NCI-H345 (cell line): ENCODE data around the gene ADAM12.

ENCODE experiments used
- DNase-seq: peaks from one replicate; lab custom pipeline; 2025; lab: John Stamatoyannopoulos, UW

Gene ADAM12

DNA sequence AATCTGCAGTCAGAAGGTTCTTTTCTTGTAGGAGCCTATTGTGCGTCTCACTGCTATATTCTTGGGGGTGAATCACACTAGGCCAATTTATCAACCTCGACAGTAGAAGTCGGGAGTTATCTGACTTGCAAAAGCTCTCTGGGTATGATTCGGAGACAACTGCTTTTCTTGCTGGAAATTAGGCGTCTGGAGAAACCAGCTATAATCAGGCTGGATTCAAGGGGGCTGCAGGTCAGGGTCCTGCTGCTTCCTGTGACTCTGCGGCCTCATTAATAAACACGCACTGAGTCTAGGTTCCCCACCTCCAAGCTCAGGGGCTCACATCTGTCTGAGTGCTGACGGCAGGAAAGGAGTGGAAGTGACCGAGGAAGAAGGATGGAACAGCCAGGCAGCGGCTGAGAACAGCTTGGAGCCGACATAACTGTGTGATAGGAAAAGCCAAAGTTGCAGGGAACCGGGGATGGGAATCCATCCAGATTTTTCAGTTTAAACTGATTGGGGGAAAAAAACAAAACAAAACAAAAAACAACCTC lies 307.3 kb downstream of the ADAM12 start:
- no peak for DNase-seq

DNA sequence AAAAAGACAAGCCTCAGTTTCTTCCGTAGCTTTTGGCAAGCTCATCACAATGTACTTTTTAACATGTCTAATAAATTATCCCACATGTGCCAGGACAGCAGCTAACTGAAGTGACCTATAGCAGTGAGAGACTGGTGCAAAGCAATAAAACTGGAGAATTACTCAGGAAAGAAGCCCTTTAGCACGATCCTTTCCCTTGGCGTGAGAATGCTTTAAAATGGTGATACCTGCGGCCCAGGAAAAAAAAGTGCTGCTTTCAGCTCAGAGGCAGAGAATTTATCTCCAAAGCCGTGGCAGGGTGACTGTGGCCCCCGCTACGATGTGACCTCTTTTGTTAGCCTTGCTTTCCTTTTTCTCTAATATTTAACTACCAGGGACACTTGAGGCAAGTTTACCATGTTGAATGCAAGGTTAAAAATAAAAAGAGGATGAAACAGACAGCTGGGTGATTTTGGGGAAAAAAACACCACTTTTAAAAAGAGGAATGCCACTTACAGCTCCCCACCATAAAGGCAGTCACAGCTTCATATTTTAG lies 307.9 kb downstream of the ADAM12 start:
- no peak for DNase-seq

DNA sequence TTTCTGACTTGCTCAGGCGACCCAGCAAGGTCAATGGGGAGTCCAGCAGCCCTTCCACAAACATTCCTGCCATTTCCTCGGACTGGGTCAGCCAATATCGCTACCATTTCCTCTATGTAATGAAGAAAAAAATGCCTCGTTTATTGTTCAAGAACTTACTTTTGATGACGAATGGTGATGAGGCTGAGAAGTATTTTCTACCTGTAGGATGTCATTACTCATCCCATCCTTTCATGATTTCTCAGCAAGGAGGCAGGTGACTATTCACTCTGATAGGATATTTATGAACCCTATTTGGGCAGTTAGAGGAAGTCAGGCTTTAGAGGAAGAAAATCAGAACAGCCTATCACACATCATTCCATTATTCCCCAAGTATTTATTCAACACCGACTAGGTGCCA lies 313.3 kb downstream of the ADAM12 start:
- DNase-seq = no peak

DNA sequence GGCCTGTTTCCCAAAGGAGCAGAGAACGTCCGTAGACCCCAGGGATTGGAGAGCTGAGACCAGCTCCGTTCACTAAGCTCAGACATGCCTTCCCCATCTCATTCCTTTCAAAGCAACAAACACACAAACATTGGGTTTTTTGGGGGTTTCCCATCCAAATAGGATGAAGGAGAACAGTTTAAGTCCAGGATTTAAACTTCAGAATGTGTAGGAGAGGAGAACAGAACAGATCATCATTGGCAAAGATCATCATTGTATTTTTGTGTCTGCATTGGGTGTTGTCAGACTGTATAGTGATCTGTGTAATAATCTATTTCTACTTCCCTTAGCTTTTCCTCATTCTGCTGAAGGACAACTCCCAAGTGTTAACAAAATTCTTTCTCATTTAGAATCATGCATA lies 314.0 kb downstream of the ADAM12 start:
- no peak for DNase-seq

DNA sequence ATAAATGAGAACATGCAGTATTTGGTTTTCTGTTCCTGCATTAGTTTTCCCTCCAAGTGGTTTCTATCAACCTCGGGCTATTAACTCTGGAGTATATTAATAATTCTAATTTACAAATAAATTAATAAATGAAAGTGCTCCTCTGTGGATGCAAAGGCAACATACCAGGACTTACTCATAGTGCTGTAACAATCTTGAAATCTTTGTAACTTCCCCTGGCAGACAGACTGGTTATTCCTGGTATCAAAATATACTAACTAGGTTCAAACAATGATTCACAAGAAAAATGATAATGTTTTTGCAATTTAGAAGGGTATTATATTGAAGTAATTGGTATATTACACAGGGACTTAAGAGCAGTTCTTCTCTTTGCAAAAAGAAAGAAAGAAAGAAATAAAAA lies 314.7 kb downstream of the ADAM12 start:
- DNase-seq = no peak

DNA sequence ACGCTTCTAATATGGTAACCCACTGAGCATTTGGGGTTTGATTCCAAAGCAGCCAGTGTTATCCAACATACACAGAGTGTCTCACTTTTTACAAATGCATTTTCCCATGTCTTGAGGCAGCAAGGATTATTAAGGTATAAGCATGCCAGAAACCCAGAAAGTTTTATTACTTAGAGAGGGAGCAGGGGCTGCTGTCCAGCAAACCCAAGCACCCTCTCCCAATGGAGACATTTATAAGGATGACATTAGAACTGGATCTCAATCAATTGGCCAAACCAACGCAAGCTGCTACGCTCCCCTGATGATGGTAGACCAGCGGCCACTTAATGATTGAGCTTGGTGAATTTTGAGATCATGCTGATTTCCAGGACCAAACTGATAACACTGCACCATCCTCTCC lies 315.7 kb downstream of the ADAM12 start:
- no peak for DNase-seq

DNA sequence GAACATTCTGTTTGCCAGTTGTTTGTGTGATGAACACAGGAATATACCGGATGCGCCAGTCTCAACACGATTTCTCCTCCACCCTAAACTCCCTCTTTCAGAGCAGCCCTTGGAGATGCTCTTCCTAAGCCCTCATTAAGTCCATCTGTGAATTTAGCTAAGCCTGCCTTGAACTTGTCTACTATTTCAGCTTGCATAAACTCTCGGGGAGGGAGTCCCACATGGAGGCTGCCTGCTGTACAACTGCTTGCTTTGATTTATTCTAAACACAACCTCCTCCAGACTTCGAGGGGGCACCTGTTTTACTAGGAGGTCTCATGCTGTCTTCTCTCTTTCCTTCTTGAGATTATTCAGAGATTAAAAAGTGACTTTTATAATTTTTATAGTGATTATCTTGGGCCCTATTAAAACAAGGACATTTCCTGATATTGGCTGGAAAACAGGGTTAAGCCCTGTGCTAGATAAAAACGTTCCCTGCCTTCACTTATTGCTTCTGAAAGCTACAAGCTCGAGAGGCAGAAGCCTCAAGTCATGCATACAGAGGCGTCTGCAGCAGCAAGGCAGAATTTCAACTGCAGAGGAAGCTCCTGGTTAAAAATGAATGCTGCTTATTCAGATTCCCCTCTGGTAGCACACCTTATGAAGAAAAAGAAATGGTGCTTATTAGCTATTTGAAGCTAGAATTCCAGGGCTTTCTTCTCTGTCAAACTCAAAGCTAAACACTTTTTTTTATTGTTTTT lies 317.6 kb downstream of the ADAM12 start:
- no peak for DNase-seq

DNA sequence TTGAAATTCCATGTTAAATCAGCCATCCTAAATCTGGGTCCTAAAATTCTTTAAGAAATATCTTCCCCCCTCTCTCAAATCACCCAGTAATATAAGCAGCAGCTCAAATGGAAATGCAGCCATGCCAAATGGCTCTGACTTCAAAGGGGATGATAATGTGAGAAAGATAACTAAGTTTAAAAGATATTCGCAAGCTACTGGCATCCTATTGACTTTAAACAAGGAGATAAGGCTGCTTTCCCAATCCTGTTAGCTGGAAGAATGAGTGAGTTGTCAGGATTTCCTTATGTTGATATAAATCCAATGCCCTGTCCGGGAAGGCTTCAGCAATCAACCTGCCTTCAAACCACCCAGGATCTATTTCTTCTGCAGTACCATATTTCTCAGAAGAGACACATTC lies 320.0 kb downstream of the ADAM12 start:
- DNase-seq = no peak

DNA sequence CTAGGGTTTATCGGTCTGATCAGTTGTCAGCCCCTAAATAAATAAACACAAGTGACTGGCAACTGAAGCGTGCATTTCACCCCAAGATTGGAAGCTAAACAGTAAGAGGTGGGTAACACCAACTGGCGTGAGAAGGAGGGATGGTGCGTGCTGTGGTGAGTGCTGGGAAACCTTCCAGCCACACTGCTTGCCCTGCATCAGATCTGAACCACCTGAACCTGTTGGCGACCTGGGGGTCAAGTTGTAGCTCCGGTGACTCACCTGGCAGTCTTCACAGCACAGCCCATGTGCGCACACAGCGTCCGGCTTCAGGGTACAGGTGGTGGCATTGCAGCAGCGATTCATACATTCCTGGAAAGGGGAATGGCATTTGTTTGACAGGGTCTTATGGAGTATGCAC lies 321.8 kb downstream of the ADAM12 start:
- DNase-seq = no peak

DNA sequence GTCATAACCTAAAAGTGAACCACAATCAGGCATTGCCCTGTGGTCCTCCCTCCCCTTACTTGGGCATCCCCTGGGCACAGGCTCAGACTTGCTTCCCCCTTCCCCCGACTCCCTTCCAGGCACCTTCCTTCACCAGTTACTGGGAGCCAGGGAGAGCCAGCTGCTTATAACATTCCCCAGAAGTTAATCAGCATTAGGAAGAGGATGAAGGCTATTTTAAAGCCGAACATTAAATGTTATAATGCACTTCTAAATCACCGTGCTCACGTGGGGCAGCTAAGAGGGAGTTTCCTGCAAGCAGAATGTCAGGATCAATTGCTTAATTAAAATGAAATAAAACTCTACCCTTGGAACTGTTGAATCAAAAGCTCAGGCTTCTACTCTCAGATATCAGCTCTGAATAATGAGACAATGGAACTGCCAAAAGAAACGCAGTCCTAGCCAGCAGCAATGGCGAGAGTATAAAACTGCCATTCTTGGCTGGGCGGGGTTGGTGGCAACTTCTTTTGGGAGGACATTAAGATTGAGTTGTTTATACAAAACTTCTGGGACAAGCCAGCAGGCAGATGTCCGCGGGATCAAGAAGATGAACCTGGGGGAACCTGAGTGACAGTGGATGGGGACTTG lies 322.4 kb downstream of the ADAM12 start:
- no peak for DNase-seq

DNA sequence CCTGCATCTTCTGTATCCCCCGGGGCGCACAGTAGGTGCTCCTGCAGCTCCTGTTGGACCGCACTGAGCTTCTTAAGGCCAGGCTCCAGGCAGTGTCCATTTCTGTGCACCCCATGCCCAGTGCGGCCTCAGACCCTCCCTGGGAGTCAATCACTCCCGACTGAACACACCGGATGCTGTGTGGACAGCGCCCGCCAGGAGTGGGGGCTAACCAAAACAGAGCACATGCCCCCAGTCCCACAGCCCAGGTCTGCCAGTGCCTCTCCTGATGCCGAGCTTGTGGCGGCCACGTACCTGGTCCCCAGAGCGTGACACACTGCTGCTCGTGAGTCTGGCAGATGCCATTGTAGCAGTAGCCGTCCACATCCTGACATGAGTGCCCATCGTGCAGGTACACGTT lies 323.8 kb downstream of the ADAM12 start:
- DNase-seq = no peak

DNA sequence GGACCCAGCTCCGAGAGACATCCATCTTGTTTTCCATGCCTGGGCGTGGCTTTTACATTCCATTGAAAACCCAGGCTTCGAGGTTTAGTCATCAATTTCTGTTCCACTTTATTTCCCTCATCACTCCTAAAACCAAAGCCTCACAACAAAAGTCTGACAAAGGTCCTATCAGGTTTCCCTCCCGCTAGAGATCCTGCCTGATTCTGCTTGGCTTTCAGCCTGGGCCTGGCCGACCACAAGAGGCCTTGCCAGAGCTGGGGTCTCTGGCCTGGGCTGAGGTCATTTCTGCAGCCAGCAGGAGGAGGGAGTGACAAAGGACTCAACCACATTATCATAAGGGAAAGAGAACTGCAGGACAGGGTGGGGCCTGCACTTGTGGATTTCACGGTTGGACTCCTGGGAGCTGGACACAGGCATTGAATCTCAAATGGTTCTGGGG lies 324.9 kb downstream of the ADAM12 start:
- DNase-seq = no peak

DNA sequence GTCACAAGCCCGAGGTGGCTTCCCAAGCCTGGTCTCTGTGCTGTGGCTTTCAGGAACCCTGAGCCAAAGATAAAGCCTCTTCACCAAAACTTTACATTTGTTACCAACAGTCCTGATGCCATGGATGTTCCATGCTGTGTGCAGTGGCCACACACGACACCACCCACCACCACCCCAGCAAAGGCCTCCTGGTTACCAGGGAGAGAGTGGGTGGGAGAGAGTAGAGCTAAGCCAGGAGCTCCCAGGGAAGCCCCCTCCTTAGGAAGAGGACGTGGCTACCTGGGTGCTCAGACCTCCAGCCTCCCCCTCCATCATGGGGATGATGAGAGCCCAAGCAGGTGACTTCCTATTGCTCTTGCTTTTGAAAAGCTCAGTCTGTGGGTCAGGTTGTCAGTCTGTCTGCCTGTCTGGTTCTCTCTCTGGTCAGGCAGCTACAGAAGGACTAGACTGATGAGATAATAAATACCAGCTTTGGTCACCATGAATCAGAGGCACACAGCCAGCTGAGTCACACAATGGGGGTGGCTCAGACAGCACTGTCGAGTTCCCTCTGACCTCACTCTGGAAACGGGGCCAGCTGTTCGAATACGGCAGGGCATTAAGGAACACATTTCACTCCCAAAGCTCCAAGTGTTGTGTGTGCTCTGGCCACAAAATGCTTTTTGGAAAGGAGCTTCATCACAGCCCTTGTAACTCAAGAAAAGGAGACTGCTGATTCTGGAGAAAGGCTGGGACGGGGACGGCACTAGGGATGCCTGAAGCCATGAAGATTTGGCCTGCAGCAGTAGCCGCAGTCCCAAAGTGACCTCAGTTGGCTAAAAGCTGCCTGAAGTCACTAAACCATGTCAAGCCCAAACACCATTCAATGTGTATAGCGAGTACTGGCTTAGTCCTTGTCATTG lies 325.9 kb downstream of the ADAM12 start:
- DNase-seq = no peak

DNA sequence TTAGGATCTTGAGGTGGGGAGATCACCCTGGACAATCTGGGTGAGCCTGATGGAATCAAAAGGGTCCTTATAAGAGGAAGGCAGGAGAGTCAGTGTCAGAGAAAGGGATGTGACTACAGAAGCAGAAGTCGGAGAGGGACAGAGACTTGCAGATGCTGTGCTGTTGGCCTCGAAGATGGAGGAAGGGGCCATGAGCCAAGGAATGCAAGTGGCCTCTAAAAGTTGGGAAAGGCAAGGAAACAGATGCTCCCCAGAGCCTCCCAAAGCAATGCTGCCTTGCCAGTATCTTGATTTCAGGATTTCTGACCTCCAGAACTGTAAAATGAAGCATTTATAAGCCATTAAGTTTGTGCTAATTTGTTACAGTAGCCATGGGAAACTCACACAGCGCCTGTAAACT lies 326.8 kb downstream of the ADAM12 start:
- no peak for DNase-seq

DNA sequence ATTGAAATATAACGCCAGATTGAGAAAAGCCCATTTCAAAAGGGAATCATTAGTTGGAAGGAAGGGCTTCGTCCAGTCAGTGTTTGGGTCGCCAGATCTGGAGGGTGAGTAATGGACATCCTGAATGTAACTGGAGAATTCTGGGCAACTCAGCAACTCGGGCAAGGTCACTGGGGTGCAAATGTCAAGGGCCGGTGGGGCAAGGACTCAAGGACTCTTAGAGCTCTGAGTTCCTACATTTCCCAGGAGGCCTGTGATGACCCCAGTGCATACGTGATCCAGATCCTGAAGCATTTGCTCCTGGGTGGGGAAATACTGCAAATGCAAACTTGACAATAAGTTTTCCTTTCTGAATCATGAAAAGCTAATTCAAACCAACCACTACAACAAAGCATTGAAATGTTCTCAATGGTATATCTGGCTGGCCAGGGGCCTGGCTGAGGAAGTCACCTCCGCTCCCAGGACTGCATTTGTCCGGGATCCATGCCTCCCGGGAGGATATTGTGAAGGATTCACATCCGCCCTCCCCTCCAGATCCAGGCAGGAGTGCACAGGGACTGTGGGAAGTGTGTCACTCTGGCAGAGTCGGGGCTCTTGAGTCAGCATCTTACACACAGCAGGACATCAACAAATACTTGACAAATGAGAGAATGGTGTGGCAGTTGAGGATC lies 327.9 kb downstream of the ADAM12 start:
- no peak for DNase-seq

DNA sequence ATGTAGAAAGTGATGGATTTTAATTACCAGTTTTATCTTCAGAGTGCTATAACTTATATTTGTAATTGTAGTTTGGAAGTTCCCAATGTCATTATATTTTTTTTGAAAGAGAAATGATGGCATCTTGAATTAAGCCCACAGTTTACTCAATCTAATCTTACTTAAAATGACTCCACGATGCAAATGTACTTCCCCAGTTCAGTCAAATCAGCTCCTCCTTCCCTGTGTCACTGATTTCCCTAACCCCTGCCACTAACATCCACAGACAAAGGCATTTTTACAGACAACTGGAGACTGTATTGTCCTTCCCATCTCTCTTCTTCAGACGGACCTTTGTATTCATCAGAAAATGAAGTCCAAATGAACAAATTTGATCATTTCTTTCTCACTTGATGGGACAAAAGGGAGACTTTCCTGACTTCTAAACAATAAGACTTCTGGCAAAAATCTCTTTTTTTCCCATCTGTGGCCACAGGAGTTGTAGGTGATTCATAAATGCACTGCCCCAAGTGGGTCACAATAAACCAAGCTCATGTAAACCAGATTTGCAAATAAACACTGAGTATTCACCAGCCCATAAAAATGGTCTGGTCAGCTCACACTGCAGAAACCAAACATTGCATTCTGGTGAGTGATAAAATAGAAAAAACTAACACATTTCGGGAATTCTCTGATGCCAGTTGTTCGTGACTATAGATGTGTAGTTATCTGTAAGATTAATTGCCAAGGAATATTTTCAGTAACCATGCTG lies 329.0 kb downstream of the ADAM12 start:
- DNase-seq = no peak

DNA sequence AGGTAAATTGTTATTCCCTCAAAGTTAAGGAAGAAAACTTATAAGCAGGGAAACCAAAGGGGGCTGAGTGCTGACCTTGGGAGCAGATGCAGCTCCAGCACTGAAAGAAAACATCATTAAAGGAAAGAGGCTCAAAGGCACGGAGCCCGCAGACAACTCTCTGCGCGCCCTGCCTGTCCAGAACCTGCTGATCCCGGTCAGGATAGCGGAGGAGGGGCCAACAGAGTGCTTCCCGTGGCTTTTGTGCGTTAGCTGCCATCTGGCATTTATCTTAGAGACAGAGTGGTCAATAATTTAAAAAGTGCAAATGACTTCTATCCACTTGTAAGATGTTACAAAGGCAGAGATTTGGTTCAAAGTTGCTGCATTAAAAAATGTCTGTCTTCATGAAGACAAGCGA lies 329.8 kb downstream of the ADAM12 start:
- no peak for DNase-seq

DNA sequence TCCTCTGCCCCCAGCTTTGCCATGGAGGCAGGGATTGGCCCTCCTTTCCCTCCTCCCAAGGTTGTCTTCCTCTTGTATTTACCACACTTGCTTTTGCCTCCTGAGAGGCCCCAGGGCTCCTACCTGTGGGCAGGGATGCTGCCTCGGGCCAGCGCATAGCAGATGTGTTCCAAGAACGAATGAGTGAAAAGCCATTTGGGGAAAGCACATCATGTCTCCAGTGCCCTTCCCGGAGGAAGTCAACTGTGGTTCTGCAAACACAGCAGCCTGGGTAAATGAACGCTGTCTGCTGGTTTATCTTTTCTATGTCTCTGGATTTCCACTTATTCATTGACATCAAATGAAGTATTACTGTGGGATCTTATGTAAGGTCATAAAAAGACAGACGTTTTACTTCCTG lies 330.2 kb downstream of the ADAM12 start:
- no peak for DNase-seq

DNA sequence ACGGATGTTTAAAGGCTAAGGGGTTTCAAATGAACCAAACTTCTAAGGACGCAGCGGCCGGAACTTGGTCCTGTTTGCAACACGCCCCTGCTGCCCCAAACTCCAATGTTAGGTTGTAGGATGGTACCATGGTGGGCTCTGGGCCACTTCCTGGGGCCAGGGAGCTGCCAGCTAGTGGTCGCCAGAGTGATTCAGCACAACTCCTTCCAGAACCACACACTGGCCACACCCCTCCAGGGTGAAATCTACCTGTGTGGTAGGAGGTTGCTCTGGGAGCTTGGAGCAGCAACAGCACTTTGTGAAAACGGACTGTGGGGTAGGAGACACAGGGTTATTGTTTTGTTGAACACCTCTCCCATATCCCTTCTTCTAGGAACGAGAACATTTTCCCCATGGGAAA lies 330.8 kb downstream of the ADAM12 start:
- DNase-seq = no peak

DNA sequence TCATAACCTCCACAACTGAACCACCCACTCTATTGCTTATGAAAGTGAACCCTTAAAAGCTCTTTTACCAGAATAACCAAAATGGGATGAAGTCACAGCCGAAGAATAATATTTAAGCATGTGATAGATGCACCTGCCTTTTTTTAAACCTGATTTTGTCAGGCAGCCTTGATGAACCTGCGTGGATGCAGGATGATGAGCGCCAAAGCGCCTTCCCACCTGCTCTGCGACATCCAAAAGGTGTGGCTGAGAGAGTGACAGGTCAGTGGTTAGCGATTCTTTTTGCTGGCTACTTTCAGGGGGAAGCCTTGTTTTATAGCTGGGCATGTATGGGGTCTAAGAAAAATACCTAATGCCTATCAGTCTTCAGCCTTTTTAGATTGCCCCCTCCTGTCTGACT lies 334.1 kb downstream of the ADAM12 start:
- DNase-seq = no peak

DNA sequence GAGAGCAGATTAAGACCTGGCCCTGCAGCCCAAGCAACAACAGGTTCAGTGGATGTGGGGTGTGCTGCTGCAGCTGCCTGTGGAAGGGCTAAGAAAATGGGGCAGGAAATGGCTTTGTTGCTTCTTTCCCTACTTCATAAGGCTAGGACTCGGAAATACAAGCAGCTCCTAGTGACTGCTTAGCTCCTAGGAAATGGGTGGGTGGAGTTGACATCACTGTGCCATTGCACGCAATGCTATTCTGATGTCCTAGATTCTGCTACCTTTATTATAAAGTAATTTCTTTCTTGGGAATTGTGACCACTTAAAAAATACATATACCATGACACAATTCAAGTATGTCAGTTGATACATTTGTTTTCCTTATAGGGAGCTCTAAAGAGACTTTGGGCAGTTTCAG lies 336.1 kb downstream of the ADAM12 start:
- DNase-seq = no peak
